MG63 (cell line): ENCODE data around the gene CDRT4. TPM values are rescaled to one million over a fixed set of nuclear protein-coding genes. Genes with fewer than 3 reads are reported as not detected.

Experiments used
- DNase-seq: peaks from one replicate; pipeline ENCODE4 v3.0.0-alpha.2; 2020
- H3K27me3 ChIP-seq: fragments of 250-450 bp; sonication (Bioruptor Pico); 2 replicates; pipeline ENCODE4 v1.5.1; 2020; ENCODE audit warnings: mild to moderate bottlenecking, moderate library complexity
- H3K36me3 ChIP-seq: fragments of 250-450 bp; sonication (Bioruptor Pico); 2 replicates; pipeline ENCODE4 v1.5.1; 2020; ENCODE audit warnings: mild to moderate bottlenecking, moderate library complexity
- H3K4me3 ChIP-seq: fragments of 250-450 bp; sonication (Bioruptor Pico); 2 replicates; pipeline ENCODE4 v1.5.1; 2020; ENCODE audit warnings: mild to moderate bottlenecking, moderate library complexity
- H3K9me3 ChIP-seq: fragments of 250-450 bp; sonication (Bioruptor Pico); 2 replicates; pipeline ENCODE4 v1.5.1; 2020; ENCODE audit warnings: mild to moderate bottlenecking, moderate library complexity
- total RNA-seq: library from RNA; depleted of rRNA; stranded (reverse); fragments of >200 nt; shearing (Covaris generic); gene quantifications from 2 replicates; pipeline ENCODE4 v1.2.3, GENCODE V29; 2014; ENCODE audit warnings: low replicate concordance

CDRT4 gene
- total RNA-seq, 1 experiment from 2014 or later = 2.9 TPM

DNA sequence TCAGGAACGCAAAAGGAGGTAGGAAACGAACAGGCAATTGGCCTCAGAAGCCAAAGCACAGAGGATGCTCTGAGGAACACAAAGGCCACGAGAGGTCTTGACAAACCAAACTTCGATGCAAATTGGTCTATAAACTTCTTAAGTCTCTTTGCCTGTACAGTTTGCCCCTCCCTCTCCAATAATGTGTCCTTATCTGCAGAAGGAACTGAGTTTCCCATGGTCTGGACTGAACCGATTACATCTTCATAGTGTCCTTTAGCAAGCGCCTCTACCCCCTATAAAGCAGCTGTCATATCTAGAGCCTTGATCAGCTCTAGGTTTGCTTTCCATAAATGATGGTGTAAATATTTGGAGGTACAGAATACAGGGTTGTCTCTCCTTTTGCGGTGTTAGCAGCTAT, 3.1 kb upstream of the CDRT4 start:
- Histone ChIP-seq H3K27me3 (no peaks in the 10 kb centered on the region), H3K4me3 (no peak overlapping the region), H3K9me3 (no peaks in the 10 kb centered on the region), H3K36me3 (no peaks in the 10 kb centered on the region)
- no peak for DNase-seq

DNA sequence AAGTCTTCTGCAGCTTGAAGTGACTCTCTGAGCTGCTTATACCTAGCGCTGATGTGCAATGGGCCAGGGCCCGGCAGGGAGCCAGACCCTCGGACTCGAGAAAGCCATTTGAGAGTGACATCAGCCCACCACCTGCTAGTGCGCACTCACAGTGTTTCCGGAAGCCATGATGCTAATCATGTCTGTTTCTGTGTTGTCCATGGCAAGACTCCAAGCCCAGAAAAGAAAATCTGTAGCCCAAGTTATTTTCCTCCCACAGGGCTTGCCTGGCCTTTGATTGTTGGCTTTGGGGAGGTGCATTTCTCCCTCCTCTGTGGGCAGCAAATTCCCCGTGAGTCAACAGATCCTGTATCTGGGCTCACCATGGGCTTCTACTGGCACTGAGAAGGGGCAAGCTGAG, 1.8 kb upstream of the CDRT4 start:
- DNase-seq = no peak
- no peaks in the 10 kb centered on the region for H3K36me3 ChIP-seq
- no peaks in the 10 kb centered on the region for H3K27me3 ChIP-seq
- no peaks in the 10 kb centered on the region for H3K9me3 ChIP-seq
- H3K4me3 ChIP-seq = no peak overlapping the region

DNA sequence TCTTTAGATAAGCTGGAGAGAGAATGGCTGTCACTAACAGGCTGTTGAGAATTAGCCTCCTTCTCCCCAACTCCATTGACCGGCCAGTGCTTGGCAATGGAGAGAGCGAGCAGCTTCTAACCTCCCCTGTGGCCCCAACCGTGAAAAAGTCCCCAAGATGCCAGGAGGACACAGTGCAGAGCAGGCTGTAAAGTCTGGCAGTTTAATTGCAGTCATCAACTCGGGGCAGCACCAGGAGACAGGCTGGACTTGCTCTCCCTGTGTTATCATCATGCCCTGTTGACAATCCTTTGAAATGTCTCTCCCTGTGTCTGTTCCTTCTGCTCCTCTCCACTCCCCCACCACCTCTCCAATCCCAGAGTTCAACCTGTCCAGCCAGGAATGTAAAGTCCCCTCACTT, 705 bp upstream of the CDRT4 start:
- H3K36me3 ChIP-seq = no peaks in the 10 kb centered on the region
- H3K4me3 ChIP-seq = no peak overlapping the region
- no peaks in the 10 kb centered on the region for H3K9me3 ChIP-seq
- no peaks in the 10 kb centered on the region for H3K27me3 ChIP-seq
- no peak for DNase-seq

DNA sequence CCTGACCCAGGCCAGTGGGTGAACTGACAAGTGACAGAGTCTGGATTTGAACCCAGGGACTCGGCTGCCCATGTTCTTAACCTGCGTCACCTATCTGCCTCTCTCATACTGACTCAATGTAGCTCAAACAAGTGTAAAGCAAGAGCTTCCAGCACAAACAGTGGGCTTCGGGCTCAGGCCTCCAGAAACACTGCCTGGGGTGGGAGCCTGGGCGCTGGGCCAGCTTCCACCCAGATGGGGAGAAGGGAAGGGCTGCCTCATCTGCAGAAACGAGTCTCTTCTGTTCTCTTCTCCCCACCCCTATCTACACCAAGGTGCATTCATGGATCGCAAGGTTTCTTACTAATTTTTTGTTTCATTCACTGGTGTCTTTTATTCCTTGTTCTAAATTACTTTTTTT, 1.3 kb downstream of the CDRT4 start:
- Histone ChIP-seq H3K36me3 (no peaks in the 10 kb centered on the region), H3K9me3 (no peaks in the 10 kb centered on the region), H3K27me3 (no peaks in the 10 kb centered on the region), H3K4me3 (no peak overlapping the region)
- no peak for DNase-seq

DNA sequence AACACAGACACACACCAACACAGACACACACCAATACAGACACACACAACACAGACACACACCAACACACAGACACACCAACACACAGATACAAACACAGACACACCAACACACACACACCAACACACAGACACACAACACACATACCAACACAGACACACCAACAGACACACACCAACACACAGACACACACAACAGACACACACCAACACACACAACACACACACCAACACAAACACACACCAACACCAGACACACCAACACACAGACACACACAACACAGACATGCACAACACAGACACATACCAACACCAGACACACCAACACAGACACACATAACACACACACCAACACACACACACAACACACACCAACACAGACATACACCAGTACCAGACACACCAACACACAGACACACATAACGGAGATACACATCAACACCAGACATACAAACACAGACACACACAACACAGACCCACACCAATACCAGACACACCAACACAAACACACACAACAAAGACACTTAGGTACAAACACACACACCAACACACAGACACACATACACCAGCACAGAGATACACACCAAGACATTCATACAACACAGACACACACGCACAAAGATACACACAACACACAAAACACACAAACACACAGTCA, 2.2 kb downstream of the CDRT4 start:
- Histone ChIP-seq H3K4me3 (no peak overlapping the region), H3K36me3 (no peaks in the 10 kb centered on the region), H3K9me3 (no peaks in the 10 kb centered on the region), H3K27me3 (no peaks in the 10 kb centered on the region)
- no peak for DNase-seq

DNA sequence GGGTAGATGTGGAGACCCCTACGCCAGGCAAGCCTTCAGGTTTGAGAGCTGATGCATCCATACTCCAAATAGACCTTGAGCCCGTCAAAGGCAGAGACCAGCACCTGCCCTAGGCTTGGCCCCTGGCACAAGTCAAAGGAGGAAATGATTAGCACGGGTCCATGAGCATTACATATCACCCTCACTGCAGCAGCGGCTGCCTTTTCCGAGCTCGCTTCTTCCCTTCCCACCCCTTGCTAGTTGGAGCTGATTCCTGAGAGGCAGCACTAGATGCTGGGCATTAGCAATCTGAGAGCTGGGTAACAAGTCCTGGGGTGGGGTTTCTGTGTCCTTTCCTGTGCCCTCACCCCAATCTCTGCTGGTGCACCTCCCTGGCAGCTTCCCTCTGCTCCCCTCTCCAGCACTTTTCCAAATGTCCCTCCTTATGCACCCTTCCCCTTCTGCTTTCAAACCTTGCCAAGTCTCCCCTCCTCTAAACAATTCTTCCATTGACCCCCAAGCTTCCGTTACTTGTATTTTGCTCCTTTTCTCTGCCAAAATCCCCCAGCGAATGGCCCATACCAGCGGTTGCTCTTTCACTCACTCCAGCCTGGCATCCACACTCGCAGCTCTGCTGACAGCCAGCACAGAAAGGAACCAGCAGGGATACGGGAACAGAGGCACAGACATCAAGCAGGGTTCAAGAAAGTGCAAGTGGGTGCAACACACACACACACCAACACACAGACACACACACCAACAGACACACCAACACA, 3.0 kb downstream of the CDRT4 start:
- Histone ChIP-seq H3K36me3 (no peaks in the 10 kb centered on the region), H3K27me3 (no peaks in the 10 kb centered on the region)
- no peak for DNase-seq

DNA sequence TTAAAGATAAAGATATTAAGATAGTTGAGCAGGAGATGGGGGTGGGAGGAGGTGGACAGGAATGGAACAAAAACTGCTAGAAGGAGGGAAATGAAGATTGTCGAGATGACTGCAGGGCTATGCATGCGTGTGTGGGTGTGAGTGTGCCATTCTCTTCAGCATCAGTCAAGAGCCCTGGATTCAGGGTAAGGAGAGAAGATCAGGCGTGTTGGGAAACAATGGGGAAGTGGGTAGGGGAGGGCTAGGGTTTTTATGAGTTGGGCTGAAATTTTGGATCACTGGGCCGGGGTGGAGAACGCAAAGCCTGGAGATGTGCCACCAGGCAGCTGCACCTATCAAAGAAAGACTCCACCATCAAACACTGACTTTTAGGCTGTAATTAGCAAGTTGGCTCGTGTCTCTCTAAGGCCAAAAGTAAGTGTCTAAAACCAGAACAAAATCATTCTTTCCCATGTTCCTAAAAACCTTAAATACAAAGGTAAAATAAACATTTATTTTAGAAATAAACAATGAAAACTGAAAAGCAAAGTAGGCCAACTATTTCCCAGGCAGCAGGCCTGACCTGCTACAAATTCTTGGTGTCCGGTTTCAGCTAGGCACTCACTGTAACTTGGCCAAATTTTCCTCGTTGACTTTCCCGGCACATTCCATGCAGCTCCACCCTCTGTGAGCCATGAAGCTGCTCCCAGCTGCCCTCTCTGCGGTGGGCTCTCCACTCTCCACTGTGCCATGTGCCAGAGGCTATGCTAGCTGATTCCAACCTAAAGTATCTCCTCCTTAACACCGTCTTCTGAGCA, 4.2 kb downstream of the CDRT4 start:
- Histone ChIP-seq H3K9me3 (no peaks in the 10 kb centered on the region), H3K36me3 (no peaks in the 10 kb centered on the region), H3K27me3 (no peaks in the 10 kb centered on the region), H3K4me3 (no peak overlapping the region)
- peak; percentile 80 for DNase-seq

More for the DNA sequence above, 3.0 kb downstream of the CDRT4 start:
- Histone ChIP-seq H3K9me3 (no peaks in the 10 kb centered on the region), H3K4me3 (no peak overlapping the region)

DNA sequence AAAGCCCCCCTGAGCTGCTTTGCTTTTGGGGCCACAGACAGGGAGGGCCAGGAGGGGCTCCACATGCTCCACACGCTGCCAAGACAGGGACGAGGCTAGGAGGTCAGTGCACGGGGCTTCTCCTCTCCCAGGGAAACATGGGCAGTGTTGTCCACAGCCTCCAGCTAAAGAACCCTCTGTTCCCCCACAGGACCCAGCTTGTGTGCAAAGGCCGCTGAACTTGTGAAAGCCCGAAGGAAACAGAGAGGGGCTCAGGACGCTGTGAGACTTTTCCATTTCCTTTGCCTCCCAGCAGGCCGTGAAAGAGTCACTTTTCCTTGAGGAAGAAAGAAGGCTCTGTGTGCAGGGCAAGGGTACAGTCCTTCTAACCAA, 9.7 kb downstream of the CDRT4 start:
- Histone ChIP-seq H3K9me3 (no peaks in the 10 kb centered on the region), H3K36me3 (no peaks in the 10 kb centered on the region), H3K4me3 (no peak overlapping the region), H3K27me3 (no peaks in the 10 kb centered on the region)
- no peak for DNase-seq

DNA sequence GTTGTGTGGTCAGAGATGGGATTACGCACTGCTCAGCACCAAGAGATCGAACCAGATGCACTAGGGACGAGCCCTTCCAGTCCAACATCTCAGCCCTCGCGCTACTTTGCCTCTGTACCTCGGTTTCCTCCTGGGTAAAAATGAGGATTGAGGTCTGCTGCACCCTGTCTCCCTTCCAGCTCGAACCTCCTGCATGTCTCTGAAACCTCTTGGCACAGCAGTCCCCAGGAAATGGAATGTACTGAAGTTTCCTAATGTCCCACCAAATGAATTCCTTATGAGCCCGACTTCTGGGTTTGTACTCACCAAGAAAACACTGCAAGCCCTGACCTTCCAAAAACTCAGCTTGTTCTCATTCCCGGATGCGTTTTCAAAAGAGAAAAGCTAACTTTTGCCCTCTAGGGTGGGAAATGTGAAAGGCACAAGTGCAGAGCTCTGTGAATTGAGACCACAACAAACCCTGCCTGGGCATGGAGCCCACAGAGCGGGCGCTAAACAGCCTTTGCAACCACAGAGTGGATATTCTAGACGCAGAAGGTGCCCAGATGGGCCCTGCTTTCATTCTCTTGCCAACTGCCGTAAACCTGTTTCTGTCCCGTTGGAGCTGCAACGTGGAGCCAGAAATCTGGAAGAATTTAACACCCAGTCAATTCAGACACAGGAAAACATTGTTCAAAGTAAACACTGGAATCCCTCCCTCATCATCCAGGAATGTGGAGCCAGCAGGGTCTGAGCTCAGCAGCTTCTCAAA, 10.3 kb downstream of the CDRT4 start:
- Histone ChIP-seq H3K36me3 (no peaks in the 10 kb centered on the region), H3K9me3 (no peaks in the 10 kb centered on the region), H3K27me3 (no peaks in the 10 kb centered on the region), H3K4me3 (no peak overlapping the region)
- peak; percentile 85 for DNase-seq

DNA sequence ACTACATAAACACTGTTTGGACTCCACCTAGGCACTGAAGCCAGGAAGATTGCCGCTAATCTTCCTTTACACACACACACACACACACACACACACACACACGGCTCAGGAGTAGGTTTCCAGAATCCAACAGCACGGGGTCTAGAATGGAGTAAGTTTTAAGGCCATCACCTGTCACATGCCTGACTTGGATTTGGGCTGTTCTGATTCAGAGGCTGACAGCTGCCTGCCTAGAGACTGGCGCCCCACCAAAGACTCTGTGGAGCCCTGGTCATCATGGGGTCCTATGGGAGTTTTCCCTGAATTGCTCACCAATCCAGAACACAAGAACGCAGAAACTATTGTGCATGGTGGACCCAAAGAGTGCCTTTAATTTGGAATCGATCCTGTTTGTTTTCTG, 10.9 kb downstream of the CDRT4 start:
- Histone ChIP-seq H3K4me3 (no peak overlapping the region), H3K36me3 (no peaks in the 10 kb centered on the region), H3K9me3 (no peaks in the 10 kb centered on the region), H3K27me3 (no peaks in the 10 kb centered on the region)
- DNase-seq = no peak

DNA sequence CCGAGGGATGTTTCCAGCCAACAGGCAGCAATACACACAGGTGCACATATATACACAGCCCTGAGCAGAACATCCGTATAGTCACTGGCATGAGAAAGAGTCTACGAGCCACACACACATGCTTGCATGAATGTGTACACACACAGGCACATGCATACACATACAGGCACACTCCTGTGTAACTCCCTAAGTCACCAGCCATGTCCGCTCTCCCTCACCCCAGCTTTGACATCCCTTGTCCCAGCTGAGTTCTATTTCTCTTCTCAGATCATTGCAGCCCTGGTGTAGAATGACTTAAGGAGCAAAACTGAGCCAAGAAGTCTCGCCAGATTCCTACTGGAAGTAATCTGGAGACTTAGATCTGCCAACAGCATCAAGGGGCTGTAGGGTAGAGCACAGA, 13.1 kb downstream of the CDRT4 start:
- Histone ChIP-seq H3K36me3 (no peaks in the 10 kb centered on the region), H3K4me3 (no peak overlapping the region), H3K27me3 (no peaks in the 10 kb centered on the region), H3K9me3 (no peaks in the 10 kb centered on the region)
- DNase-seq = no peak

DNA sequence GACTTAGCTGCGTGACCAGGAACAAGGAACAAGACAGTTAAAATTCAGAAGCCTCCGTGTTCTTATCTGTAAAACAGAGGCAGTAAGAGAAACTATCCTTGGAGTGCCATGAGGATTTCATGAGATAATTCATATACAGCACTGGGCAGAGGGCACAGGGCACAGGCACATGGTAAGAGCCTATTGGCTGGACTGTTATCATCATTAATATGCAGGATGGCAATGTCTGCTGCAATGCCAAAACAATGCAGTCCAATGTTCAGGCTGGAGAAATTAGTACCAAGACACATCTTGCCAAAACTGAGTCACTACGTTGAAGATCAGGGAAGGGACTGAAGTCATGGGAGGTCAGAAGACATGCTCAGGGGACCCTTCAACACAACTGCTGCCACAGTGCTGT, 13.6 kb downstream of the CDRT4 start:
- H3K9me3 ChIP-seq = no peaks in the 10 kb centered on the region
- no peak for DNase-seq
- no peak overlapping the region for H3K4me3 ChIP-seq
- H3K36me3 ChIP-seq = no peaks in the 10 kb centered on the region
- H3K27me3 ChIP-seq = no peaks in the 10 kb centered on the region

DNA sequence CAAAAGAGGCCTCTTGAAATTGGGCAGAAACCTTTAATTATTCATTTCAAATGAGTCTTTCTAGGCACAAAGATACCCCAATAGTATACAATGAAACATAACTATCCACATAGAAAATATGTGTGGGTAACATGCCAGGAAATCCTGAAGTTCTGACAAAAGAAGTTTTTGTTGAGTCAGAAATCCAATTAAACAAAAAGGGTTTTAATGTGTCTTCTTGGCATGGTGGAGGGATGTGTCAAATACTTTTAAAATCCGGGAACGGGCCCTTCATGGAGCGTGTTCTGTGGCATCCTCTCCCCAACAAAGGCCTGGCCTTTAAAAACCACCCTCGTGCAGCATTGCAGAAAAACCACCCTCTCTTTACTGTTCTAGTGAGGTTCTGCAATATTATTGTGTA, 14.2 kb downstream of the CDRT4 start:
- no peaks in the 10 kb centered on the region for H3K36me3 ChIP-seq
- no peaks in the 10 kb centered on the region for H3K9me3 ChIP-seq
- H3K27me3 ChIP-seq = no peaks in the 10 kb centered on the region
- no peak for DNase-seq
- no peak overlapping the region for H3K4me3 ChIP-seq

DNA sequence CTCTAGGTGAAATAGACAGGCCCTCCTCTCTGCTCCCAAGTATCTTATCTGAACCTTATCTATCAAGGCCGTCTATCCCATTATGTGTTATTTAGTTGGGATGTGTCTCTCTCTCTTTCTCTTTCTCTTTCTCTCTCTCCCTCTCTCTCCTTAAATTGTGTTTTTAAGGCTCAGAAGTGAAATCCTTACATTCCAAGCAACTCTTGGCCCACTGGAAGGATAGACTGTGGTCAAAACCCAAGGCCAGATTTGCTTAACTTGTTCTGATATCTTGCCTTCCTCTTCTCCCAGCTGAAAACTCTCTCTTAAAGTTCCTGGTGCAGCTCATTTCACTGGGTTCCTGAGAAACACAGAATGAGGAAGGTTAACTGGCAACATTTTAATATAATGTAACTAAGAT, 14.7 kb downstream of the CDRT4 start:
- DNase-seq = no peak
- H3K36me3 ChIP-seq = no peaks in the 10 kb centered on the region
- no peak overlapping the region for H3K4me3 ChIP-seq
- H3K27me3 ChIP-seq = no peaks in the 10 kb centered on the region
- no peaks in the 10 kb centered on the region for H3K9me3 ChIP-seq

DNA sequence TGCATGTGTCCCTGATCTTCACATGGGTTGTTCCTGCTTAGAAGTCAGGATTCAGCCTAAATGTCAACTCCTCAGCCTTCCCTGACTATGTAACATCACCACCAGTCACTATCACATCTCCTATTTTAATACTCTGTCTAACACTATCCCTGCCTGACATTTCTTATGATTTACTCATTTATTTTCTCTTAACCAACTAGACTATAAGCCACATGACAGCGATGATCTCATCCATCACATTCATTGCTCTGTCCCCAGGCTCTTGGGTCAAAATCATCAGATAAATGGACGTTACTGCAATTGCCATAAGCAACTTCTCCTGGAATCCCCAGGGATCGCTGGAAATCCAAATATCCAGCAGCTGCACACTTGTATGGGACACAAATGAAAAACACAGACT, 15.7 kb downstream of the CDRT4 start:
- Histone ChIP-seq H3K4me3 (no peak overlapping the region), H3K27me3 (no peaks in the 10 kb centered on the region), H3K36me3 (no peaks in the 10 kb centered on the region), H3K9me3 (no peaks in the 10 kb centered on the region)
- DNase-seq = no peak

DNA sequence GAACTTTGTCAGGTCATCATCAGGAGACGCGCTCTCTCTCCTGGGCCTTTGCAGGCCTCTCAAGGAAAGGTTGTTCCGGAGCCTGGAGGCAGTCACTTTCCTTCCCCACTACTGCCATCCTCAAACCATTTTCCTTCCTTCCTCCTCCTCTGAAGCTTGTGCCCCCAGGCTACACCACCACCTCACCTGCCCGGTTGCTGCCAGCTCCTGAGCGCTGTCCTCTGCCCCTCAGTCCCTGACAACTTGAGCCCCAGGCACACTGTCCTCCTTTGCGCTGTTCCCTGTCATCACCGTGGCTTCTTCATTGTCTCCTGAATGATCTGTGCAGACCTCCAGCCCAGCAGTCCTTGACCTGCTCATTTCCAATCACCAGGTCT, 18.9 kb downstream of the CDRT4 start:
- no peaks in the 10 kb centered on the region for H3K36me3 ChIP-seq
- DNase-seq = no peak
- H3K4me3 ChIP-seq = no peak overlapping the region
- H3K27me3 ChIP-seq = no peaks in the 10 kb centered on the region
- H3K9me3 ChIP-seq = no peaks in the 10 kb centered on the region

DNA sequence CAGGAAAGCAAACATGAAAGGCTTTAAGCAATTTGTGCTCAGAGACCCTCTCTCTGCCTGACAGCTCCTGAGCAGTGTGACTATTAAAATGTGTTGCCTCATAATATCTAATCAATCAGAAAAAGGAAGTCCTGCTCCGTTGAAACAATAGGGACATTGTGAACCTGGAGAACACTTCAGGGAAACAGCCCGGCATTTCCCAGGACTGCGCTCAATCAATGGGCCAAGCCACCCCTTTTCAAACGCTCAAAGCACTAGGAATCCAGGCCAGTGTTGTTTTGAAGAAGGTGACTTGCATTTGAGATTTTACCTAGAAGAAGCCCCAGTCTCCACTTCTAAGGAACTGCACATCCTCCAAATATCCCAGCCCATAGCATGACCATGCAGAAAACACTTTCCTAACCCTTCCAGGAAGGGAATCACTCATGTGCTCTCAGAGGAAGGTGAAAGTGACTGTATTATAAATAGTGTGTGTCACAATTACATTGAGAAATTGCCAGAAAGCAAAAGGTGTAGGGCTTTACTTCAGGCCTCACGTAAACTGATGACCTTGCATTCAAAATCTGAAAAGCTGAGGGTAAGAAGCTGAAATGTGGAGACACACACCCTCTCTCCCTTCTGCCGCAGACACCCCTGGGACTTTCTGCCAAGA, 19.4 kb downstream of the CDRT4 start:
- DNase-seq = no peak
- Histone ChIP-seq H3K4me3 (no peak overlapping the region), H3K9me3 (no peaks in the 10 kb centered on the region), H3K27me3 (no peaks in the 10 kb centered on the region), H3K36me3 (no peaks in the 10 kb centered on the region)
